ENCODE results near the gene SOX10.
"Not testable (repeated sequence)": the region's sequence is repeated elsewhere in the genome, so short reads cannot be mapped to it uniquely, and the experiment has no call there.

SOX10 gene

DNA sequence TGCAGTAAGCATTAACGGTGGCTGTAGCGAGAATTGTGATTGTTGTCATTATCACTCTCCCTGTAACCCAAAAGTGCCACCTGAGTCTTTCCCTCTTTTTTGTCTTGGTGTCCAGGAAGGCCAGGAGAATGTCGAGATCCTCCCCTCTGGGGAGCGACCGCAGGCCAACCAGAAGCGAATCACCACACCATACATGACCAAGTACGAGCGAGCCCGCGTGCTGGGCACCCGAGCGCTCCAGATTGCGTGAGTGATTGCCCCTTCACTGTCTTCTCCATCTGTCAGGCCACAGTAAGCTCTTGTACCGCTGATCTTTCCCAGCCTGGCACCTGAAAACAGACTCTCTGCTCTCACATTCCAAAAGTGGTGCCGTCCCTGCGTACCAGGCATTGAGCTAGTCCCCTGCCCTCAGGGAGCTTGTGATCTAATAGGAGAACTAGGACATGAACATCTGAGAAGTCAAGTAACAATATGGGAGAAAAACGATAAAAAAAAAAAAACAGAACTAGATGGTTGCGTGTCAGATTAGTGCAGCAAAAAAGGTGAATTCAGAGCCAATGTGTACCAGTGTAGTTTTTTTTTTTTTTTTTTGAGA, 25.0 kb downstream of the SOX10 start:
- no peak for DNase-seq (ENCODE audit: low spot score)

DNA sequence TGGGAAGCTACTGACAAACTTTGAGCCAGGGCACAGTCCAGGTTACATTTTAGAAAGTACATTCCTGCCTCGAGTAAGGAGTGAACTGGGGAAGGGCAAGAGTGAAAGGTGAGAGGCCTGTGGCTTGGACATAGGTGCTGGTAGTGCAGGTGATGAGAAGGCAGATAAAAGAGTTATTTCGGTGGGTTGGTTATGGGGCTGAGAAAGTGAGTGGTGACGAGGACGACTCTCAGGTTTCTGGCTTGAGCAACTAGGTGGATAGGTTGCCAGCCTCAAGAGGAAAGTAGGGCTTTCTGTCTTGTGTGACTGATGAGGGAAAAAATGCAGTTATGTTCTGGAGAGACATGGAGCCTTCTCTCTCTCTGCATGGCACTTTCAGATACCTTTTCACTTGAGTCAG, 27.1 kb downstream of the SOX10 start:
- DNase-seq (ENCODE audit: low spot score), result no peak

DNA sequence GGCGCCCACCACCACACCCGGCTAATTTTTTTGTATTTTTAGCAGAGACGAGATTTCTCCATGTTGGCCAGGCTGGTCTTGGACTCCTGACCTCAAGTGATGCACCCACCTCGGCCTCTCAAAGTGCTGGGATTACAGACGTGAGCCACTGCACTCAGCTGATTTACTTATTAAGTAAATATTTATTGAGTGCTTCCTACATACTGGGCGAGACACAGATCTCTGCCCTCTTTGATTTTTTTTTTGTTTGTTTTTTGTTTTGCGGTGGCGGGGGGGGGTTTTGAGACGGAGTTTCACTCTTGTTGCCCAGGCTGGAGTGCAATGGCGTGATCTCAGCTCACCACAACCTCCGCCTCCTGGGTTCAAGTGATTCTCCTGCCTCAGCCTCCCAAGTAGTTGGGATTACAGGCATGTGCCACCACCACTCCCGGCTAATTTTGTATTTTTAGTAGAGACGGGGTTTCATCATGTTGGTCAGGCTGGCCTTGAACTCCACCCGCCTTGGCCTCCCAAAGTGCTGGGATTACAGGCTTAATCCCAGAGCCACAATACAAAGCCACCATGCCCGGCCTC, 28.4 kb downstream of the SOX10 start:
- DNase-seq (ENCODE audit: low spot score), result not testable (repeated sequence)

DNA sequence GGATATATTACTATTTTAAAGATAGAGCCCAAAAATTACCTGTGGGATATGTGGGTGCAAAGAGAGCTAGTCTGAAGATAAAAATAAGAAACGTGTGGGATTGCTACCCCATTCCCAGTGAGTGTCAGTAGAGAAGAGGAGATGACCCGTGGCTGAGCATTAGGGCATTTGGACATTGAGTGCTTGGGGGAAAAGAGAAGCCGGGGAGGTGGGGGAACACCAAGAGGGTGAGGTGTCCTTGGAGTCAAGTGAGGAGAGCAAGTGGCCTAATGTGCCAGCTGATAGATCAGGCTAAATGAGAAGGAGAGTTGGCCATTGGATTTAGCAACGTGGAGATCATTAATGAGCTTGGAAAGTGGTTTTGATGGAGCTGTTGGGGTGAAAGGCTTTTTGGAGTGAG, 29.7 kb downstream of the SOX10 start:
- no peak for DNase-seq (ENCODE audit: low spot score)

DNA sequence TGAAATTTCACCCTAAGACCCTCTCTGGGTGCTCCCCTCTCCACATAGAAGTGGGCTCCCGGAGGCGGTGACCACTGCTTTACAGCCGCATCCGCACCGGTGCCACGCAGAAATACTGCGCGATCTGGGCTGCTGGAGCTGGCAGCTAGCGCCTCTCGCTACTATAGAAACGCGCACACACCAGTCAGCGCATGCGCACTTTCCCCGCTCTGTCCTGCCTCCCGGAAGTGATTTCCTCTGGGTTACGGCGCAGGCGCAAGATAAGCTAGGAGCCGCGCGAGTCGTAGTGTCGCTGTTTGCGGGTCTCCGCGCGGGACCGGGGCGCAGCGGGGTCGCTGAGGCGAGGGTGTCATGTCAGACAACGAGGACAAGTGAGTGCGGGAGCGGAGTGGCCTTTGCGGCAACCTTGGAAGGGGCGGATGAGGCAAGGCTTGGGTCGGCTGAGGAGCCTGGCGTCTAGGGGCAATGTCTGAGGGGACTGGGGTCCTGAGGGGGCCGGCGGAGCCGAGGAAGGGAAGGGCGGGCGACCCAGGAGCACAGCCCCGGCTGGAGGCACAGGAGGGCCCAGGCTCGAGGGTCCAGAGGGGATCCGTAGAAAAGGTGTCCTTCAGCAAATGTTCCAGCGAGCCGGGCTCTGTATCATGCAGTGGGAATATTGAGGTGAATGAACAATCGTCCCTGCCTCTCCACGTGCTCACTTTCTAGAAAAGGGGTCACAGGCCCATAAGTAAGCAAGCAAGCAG, 30.7 kb downstream of the SOX10 start, which contains the start of the genes C22orf23 and POLR2F:
TSS of gene C22orf23 (minus strand) at position 165 of the 743 bp plus-strand sequence. CDS start 452 bp downstream, outside the sequence.
TSS of gene POLR2F (plus strand) at position 263 of the 743 bp plus-strand sequence. CDS start at position 352, 89 bp downstream.
- DNase-seq (ENCODE audit: low spot score), result peak; percentile 97

DNA sequence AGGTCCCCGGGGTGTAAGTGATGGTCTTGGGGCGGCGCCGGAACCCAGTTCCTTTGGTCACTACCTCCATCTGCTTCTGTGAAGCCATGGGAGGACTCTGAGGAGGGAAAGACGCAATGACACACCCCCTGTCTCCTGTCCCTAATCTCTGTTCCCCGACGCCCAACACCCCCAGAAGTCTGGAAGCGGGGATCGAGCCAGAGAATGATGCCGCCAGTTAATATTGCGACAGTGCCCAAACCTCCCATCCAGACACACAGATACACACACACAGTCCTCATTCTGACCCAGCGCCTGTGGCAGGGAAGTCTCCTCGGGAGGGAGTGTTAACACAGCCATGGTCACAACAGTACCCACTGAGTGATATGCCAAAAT, 31.3 kb downstream of the SOX10 start:
- DNase-seq (ENCODE audit: low spot score), result no peak

DNA sequence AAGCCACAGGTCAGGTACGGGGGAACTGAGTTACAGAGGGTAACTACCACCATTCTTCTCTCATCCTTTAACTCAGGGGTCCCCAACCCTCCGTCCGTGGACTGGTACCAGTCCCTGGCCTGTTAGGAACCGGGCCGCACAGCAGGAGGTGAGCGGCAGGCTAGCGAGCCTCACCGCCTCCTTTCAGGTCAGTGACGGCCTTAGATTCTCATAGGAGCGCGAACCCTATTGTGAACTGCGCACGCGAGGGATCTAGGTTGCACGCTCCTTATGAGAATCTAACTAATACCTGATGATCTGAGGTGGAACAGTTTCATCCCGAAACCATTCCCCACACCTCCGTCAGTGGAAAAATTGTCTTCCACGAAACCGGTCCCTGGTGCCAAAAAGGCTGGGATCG, 31.7 kb downstream of the SOX10 start:
- DNase-seq (ENCODE audit: low spot score), result not testable (repeated sequence)

DNA sequence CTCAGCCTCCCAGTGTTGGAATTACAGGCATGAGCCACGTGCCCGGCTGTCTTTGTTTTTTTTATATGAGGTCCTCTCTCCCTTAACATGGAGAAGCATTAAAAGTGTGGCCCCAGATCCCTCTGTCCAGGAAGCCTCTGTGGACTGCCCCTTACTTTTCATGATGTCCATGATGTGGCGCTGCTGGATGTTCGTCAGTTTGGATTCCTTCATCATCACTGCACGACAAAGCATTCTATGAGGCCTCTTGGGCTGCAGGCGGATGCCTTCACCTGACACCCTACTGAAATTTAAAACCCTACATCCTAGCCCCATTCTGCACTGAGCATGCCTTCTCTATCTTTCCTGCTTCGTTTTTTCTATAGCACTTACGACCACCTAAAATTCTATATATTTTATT, 33.0 kb downstream of the SOX10 start:
- no peak for DNase-seq (ENCODE audit: low spot score)

DNA sequence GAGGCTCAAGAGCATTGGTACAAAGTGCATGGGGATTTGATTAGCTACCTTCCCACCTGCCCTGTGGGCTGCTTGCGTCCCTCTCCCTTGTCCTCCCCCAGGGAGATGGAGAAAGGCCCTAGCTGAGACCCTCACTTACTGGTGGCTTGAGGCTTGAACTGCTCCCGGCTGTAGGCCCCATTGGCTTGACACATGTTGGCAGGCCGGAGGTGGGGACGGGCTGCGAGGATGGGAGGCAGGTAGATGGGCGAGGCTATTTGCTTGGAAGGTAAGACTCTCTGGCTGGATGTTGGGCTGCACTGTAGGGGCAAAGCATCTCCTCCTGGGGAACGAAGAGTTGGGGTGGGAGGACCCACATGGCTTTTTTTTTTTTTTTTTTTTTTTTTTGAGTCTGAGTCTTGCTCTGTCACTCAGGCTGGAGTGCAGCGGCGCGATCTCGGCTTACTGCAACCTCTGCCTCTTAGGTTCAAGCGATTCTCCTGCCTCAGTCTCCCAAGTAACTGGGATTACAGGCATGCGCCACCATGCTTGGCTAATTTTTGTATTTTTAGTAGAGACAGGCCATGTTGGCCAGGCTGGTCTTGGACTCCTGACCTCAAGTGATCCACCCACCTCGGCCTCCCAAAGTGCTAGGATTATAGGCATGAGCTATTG, 37.1 kb downstream of the SOX10 start:
- DNase-seq (ENCODE audit: low spot score), result not testable (repeated sequence)

DNA sequence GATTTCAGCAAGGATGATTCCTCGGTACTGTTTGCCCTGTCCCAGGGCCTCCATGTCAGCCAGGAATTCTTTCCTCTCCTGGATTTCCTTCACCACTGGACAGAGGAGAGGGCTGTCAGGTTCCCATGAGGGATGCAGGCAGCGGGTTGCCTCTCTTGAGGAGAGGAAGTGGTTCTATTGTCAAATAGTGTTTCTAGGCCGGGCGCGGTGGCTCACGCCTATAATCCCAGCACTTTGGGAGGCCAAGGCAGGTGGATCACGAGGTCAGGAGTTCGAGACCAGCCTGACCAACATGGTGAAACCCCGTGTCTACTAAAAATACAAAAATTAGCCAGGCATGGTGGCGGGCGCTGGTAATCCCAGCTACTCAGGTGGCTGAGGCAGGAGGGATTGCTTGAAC, 39.9 kb downstream of the SOX10 start:
- not testable (repeated sequence) for DNase-seq (ENCODE audit: low spot score)

DNA sequence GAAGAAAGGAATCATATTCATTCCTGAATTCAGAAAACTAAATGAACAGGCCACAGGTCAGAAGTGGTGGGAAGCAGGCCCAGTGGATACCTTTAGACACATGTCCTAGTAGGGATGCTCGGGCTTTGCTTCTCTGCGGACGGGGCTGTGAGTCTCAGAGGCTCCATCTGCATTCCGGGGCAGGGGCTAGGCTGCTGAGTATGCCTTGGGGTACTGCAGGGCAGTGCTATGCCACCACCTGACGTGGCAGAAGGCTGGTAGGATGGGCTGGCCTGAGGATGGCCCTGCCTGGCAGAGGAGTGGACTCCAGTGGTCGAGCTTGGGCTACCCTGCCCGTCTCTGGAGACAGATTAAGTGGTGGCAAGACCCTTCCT, 40.5 kb downstream of the SOX10 start:
- DNase-seq (ENCODE audit: low spot score), result no peak

DNA sequence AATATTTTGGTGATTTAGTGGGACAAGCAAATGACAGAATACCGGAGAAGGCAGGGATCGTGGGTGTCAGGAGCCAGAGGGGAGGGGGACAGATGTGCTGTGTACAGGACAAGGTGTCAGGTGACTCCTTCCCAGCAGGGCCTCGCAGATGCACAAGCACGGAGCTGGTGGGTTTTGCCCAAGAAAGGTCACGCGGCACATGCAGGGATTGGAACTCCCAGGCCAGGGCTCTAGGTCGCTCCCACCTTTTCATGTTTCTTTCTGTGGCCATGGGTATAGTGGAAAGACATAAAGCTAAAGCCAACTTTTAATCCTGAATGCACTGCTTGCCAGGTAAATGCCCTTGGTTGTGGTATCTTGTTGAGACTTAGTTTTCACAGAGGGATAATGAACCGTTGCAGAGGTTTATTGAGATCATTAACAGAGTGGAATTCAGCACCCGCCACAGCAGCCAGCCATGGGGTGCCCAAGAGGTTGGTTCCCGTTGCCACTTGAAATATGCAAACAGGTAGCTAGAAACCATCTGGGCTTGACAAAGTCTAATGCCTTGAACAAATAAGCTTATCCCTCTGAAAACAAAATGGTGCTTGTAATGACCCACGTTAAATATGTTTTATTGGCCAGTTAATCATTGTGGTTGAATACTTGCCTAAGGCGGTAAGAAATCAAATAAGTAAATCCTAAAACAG, 41.1 kb downstream of the SOX10 start:
- DNase-seq (ENCODE audit: low spot score), result no peak

DNA sequence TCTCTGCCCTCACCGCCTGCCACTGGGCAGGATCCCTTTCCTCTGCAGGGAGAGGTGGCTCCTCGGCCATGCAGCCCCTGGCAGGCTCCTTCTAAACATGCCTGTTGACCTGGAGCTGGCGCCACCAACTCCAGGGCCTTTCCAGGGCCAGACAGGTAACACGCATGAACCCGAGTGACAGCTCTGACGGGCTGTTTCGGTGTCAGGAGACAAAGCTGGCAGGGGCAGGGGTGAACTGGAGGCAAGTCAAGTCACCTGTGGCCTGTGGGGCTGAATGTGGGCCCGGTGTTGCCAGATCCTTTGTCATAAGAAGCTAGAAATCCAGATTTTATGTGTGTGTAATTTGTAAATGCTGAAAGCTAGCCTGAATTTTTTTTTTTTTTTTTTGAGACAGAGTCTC, 42.2 kb downstream of the SOX10 start:
- no peak for DNase-seq (ENCODE audit: low spot score)

DNA sequence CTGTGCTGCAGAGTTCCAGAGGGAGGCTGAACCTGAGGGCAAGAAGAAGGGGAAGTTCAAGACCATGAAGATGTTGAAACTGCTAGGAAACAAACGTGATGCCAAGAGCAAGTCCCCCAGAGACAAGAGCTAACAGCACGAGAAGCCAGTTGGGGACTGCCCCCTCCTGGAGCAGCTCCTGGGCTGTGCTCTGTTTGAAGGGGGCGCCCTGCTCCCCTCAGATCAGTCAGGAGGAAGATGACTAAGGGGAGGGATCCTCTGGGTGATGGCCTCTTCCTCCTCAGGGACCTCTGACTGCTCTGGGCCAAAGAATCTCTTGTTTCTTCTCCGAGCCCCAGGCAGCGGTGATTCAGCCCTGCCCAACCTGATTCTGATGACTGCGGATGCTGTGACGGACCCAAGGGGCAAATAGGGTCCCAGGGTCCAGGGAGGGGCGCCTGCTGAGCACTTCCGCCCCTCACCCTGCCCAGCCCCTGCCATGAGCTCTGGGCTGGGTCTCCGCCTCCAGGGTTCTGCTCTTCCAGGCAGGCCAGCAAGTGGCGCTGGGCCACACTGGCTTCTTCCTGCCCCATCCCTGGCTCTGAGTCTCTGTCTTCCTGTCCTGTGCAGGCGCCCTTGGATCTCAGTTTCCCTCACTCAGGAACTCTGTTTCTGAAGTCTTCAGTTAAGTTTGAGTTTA, 43.5 kb downstream of the SOX10 start:
- no peak for DNase-seq (ENCODE audit: low spot score)

DNA sequence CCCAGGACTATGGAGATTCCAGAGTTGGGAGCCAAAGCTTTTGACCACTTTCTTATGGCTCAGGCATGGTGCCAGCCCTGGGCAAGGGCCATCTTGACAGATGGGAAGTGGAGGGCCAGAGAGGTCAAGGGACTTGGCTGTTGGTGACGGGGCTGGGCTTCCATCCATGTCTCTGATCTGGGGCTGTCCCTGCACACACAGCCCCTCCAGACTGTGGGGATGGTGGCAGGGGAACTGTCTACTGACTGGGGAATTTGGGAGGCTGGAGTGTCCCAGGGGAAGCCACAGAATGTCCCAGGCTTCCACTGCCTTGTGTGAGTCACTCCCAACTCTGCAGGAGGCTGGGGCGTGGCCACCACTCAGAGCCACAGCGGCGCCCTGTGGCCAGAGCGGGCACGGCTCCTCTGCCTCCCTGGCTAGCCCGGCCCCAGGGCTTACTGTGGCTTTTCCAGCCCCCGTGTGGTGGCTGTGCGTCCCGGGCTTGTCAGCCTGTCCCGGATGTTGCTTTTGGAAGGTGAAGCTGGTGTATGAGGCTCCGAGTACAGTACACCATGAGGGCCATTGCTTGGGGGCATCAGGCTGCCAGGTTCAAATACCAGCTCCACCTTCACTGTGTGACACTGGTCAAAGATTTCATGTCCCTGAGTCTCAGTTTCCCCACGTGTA, 50.5 kb downstream of the SOX10 start:
- DNase-seq (ENCODE audit: low spot score), result peak; percentile 94

DNA sequence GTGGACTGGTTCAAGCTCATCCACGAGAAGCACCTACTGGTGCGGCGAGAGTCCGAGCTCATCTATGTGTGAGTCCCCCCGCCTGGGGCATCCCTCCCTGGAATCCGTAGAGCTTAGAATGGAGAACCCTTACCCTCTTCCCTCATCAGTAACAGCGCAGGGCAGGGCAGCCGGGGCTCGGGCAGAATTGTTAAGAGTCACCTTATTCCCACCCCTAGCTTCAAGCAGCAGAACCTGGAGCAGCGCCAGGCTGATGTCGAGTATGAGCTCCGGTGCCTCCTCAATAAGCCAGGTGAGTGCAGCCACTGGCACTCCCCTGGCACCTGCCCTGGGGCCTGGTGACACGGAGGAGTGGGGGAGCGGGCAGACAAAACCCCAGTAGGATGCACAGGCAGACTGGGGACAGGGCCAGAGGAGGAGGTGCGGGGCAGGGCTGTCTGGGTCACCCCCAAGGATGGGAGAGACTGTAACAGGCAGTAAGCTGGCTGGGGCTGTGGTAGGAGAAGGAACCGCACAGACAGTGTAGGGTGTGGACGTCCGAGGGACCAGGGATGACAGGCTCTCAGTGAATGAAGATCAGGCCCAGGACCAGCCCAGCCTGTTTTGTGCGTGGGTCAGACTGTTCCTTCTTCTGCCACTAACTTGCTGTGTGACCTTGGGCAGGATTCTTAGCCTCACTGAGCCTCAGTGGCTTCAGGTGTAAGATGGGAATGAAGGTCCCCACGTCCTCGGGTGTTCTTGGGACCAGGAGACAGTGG, 51.4 kb downstream of the SOX10 start:
- DNase-seq (ENCODE audit: low spot score), result no peak

DNA sequence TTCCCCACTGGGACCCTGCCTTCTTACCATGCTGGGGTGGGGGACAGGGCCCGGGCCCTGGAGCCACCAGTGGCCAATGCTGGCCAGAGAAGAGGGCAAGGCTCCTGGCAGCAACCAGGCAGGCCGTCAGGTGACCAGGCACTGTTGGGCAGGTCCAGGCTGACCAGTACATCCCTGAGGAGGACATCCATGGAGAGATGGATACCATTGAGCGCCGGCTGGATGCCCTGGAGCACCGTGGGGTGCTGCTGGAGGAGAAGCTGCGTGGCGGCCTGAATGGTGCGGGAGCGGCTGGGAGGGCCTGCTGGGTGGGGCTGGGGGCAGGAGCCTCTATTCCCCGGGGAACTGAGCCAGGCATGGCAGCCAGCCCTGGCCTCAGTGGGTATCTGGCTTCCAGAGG, 52.0 kb downstream of the SOX10 start:
- DNase-seq (ENCODE audit: low spot score), result no peak

DNA sequence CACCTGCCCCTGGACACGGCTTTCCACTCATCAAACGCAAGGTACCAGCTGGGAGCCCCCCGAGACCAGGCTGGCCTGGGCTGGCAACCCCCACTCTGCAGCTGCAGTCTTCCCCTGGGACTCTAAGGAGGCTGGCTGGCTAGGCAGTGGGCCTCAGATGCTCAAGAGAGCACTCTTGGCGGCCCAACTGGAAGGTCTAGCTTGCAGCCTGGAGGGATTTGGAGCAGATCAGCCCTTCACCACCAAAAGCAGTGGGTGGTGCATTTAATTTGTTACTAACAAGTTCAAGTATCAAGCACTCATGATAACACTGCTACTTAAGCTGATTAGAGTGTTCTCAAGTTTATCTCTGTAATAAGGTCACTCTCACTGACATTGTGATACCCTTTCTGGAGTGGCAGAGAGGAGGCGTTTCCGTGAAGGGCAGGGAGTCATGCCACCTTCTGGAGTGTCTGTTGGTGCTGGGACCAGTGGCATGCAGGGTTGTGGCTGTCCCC, 52.4 kb downstream of the SOX10 start:
- DNase-seq (ENCODE audit: low spot score), result no peak

DNA sequence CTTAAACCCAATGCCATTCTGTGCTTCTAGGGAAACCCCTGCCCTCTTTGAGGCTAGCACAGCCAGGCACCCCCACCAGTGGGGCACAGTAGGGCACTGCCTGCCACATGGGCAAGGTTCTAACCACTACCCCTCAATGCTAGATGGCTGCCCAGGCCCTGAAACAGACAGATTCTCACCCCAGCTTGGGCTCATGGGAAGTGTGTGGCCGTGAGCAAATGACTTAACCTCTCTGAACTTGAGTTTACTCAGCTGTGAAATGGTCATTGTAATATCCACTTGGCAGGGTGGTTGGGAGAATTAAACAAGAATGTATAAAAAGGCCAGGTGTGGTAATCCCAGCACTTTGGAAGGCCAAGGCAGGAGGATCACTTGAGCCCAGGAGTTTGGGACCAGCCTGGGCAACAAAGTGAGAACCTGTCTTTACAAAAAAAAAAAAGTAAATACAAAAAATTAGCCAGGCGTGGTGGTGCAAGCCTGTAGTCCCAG, 53.4 kb downstream of the SOX10 start:
- no peak for DNase-seq (ENCODE audit: low spot score)

All from ecto neural progenitor cell (in vitro differentiated cells).